Measurements from ENCODE around the gene ZNF740.

- TF ChIP-seq, protein P1, sequence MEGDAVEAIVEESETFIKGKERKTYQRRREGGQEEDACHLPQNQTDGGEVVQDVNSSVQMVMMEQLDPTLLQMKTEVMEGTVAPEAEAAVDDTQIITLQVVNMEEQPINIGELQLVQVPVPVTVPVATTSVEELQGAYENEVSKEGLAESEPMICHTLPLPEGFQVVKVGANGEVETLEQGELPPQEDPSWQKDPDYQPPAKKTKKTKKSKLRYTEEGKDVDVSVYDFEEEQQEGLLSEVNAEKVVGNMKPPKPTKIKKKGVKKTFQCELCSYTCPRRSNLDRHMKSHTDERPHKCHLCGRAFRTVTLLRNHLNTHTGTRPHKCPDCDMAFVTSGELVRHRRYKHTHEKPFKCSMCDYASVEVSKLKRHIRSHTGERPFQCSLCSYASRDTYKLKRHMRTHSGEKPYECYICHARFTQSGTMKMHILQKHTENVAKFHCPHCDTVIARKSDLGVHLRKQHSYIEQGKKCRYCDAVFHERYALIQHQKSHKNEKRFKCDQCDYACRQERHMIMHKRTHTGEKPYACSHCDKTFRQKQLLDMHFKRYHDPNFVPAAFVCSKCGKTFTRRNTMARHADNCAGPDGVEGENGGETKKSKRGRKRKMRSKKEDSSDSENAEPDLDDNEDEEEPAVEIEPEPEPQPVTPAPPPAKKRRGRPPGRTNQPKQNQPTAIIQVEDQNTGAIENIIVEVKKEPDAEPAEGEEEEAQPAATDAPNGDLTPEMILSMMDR (IDR thresholded peaks at IDR 0.05), result no peak
- TF ChIP-seq POLR2A (IDR thresholded peaks at IDR 0.05), result no peak
- no peak for TF ChIP-seq POLR2AphosphoS5 (IDR thresholded peaks at IDR 0.05)
- TF ChIP-seq EP300 (IDR thresholded peaks at IDR 0.05), result no peak
Measured at GRCh38 chr12:53198486-53199110, 18.1 kb downstream of the ZNF740 start.

All from gastroesophageal sphincter (tissue), 3 donors.